HG03045 (cell line): ENCODE data around the gene CD59.
"Not testable (repeated sequence)": the region's sequence is repeated elsewhere in the genome, so short reads cannot be mapped to it uniquely, and the experiment has no call there.

ENCODE experiments used
- ATAC-seq: cut with Tn5 transposase; IDR thresholded peaks from one replicate; pipeline ENCODE4 v1.9.1; 2021; ENCODE audit warnings: mild to moderate bottlenecking, moderate library complexity; ENCODE audit not compliant: unreplicated experiment

CD59 gene

DNA sequence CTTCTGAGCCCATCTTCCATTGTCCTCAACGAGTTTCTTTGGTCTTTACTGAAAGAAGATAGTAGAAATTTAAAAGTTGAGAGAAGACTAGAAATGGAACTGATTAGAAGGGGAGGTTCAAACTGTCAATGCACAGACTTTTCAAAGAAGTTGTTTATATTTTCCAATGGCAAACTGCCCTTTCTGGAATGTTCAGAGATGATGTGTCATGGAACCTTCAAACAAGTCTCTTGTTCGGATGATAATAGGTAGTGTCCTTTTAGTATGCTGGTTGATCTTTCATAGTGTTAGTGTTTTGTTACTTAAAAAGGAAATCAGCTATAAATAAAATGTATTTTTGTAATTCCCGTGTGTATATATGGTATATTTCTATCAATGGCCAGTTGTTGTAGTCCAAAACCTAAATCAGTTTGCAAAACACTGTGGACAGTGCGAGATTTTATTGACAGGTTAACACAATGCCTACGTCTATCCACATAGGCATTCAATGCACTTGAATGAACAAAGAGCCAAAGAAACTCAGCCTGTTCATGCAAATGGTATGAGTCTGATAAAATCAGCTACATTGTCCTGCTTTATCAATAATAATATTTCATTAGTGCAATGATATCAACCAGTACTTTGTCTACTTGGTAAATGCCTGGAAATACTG is 66.5 kb downstream of the CD59 start:
- no peak for ATAC-seq

- ATAC-seq = no peak
Observed at GRCh38 chr11:33668951-33669596, 67.1 kb downstream of the CD59 start.

DNA sequence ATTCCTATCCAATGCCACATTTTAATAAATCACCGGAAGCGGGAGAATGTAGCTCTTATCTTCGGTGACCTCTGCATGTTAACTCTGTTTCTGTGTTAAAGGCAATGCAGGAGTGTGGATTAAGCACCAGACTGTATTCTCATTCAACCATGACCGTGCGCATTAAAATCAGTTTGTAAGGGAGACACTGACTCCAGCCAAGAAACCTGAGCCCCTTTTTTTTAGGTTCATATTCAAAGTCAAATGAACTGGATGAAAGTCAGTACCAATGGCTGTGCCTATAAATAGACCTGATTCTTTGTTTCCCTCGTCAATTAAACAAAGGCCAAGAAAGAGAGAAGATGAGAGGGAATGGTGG is 67.8 kb downstream of the CD59 start:
- ATAC-seq = no peak

GRCh38 chr11:33667819-33668467 is 68.3 kb downstream of the CD59 start:
- ATAC-seq = no peak

DNA sequence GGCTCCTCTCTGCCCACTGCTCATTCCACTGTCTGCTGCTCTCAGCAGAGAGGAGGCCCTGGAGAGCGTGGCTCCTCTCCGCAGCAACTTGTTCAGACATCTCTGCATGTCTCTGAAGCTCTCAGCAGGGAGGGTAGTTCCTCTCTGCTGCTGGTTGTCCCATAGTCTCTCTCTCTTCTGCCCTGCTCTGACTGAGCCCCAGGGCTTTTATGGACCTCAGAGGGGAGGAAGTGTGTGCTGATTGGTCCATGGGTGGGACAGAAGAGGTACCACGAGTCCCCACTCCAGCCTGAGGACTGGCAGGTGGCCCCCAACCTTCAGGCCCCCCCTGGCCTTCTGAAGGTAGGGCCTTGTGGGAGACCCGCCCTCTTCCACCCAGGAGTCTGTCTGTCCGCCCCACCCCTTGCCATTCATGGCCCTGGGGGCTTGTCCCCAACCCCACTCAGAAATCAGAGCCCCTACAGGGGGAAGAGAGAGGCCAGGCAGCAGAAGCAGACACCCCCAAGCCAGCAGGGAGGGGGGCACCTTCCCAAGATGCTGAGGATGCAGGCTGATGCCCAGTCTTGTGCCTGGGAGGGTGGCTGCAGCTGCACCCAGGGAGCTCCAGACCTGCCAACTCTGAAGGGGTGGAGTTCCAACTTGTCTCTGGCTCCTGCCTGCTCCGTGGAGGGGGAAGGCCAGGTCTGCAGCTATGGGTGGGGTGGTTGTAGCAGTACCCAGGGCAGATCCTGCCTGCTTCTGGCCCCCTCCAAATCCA is 70.7 kb downstream of the CD59 start:
- ATAC-seq = no peak

GRCh38 chr11:33664827-33665226 is 71.4 kb downstream of the CD59 start:
- no peak for ATAC-seq

DNA sequence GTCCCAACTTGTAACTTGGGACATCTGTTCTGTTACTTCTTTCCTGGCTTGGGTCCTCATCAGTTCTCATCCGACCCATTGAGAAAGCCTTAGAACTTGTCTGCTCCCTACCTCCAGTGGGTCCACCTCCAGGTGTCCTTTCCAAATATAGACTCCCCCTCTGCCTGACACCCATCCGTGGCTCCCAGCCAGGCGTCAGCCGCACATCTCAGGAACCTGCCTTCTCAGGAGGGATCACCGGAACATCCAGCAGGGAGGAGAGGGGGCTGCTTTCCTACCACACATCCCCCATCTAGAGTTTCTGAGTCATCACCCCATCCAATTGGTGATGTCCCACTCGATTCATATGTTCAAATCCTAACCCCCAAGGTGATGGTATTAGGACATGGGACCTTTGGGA is 72.1 kb downstream of the CD59 start:
- ATAC-seq = no peak

- ATAC-seq = no peak
Observed at GRCh38 chr11:33663121-33663520, 73.1 kb downstream of the CD59 start.

DNA sequence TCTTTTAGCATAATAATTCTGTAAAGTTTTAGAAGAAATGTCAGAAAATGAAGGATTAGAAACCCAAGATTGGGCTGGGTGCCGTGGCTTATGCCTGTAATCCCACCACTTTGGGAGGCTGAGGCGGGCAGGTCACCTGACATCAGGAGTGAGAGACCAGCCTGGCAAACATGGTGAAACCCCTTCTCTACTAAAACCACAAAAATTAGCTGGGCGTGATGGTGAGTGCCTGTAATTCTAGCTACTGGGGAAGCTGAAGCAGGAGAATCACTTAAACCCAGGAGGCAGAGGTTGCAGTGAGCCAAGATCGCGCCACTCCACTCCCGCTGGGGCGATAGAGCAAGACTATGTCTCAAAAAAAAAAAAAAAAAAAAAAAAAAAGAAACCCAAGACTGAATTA is 74.7 kb downstream of the CD59 start:
- ATAC-seq = not testable (repeated sequence)

DNA sequence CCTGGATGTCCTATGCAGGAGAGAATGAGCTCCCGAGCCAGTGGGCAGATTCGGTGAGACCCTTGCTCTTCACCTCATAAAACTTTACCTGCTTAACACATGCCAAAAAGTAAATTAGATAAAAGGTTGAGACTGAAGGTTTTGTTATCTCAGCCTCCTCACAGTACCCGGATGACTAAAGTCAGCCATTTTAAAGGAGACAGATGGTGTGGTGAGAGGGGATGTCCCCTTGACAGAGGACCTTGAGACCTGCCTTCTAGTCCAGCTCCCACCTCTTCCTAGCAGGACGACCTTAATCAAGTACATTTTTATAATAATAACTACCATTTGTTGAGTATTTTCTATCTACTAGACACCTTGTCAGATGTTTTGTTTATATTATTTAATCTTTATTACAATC is 75.3 kb downstream of the CD59 start:
- no peak for ATAC-seq

- ATAC-seq = no peak
Observed at GRCh38 chr11:33659370-33660139, 76.7 kb downstream of the CD59 start.

DNA sequence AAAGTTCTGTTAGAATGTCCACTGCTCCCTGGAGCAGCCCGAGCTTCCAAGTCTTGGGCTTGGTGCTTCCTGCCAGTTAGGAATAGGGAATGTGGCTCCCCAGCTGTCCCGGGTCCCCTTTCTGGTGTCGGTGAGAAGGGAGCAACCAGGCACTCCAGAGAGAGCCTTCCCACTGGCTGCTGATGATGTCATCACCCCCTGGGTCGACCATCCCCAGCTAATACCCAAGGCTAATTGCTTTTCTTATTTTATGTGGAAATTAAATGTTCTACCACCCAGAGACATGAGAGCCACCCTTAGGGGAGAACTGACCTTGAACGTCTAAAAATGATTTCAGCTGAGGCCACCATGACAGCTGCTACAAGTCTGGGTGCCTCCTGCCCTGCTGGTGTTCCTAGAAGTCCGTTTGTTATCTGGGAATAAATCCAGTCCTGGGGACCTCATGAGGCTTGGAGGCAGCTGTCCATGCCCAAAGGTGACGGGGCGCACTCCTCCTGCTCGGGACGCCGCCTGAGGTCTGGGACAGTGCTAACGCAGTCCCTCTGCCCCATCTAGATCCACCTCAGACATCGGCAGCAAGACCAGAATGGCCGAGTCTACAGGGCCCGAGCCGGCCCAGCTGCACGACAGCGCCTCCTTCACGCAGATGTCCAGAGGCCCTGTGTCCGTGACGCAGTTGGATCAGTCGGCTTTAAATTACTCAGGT is 77.9 kb downstream of the CD59 start:
- no peak for ATAC-seq

- no peak for ATAC-seq
Observed at GRCh38 chr11:33657757-33658156, 78.5 kb downstream of the CD59 start.

GRCh38 chr11:33656768-33657167 is 79.5 kb downstream of the CD59 start:
- ATAC-seq = no peak

- peak; percentile 66 for ATAC-seq
Observed at GRCh38 chr11:33655842-33656600, 80.2 kb downstream of the CD59 start.

DNA sequence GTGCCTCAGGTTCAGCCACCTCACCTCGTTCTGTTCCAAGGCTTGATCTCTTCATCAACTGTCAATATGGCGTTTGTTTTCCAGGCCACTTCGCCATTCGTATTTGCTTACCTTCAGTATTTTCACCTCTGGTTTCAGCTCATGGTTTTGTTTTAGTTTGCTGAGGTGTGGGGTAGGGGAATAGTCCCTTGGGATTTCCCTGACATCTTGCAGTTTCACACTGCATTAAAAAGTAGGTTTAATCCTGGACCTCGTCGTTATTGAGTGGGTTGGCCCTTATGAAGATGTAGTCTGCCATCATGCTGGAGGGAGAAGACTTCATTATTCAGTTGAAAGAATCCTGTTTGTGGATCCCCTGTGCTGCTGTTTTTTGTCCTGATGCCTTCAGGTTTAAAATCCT is 81.6 kb downstream of the CD59 start:
- ATAC-seq = no peak
